HEK293 (cell line): ENCODE results near the gene BRF1.

Experiments used
- CTCF ChIP-seq: fragments of 450-650 bp; formaldehyde crosslinking; IDR thresholded peaks from 2 replicates; pipeline ENCODE4 v1.5.1; 2016; ENCODE audit warnings: missing biosample characterization, missing genetic modification characterization
- YY1 ChIP-seq: fragments of 450-650 bp; formaldehyde crosslinking; IDR thresholded peaks from 2 replicates; pipeline ENCODE4 v1.5.1; 2018; ENCODE audit warnings: missing biosample characterization, missing genetic modification characterization
- ZBTB7A ChIP-seq: fragments of 450-650 bp; formaldehyde crosslinking; IDR thresholded peaks from 2 replicates; pipeline ENCODE4 v1.5.1; 2016; ENCODE audit warnings: low read depth, missing biosample characterization, missing genetic modification characterization
- ZNF121 ChIP-seq: fragments of 450-650 bp; formaldehyde crosslinking; IDR thresholded peaks from 2 replicates; pipeline ENCODE4 v1.5.1; 2016; ENCODE audit warnings: missing biosample characterization, missing genetic modification characterization
- ZNF335 ChIP-seq: fragments of 450-650 bp; formaldehyde crosslinking; conservative IDR thresholded peaks from 2 replicates; pipeline ENCODE4 v1.5.1; 2016; ENCODE audit warnings: missing biosample characterization, missing genetic modification characterization
- ZNF639 ChIP-seq: fragments of 450-650 bp; formaldehyde crosslinking; IDR thresholded peaks from 2 replicates; pipeline ENCODE4 v1.5.1; 2016; ENCODE audit warnings: missing biosample characterization, missing genetic modification characterization

GRCh38 chr14:105173145-105173544 lies 127.7 kb downstream of the BRF1 start:
- no peak for TF ChIP-seq YY1 (tag by site-specific recombination)
- no peak for TF ChIP-seq ZNF639 (tag by site-specific recombination)
- no peak for TF ChIP-seq CTCF (tag by site-specific recombination)
- TF ChIP-seq ZNF335 (tag by site-specific recombination) = no peak
- TF ChIP-seq ZBTB7A (tag by site-specific recombination) = no peak
- no peak for TF ChIP-seq ZNF121 (tag by site-specific recombination)
